Heart left ventricle (tissue), 16 donors: ENCODE measurements around the gene GAS7. TPM values are rescaled to one million over a fixed set of nuclear protein-coding genes. Genes with fewer than 3 reads are reported as not detected.

Experiments used
- ATAC-seq, 4 donors: fragments of 200-7000 bp; cut with Tn5 transposase; one replicate each; pipeline ENCODE4 v1.9.1; 2020 to 2022; ENCODE audit warnings: moderate library complexity in 4 of 4, mild to moderate bottlenecking in 3 of 4, moderate number of reproducible peaks in 1 of 4
- DNase-seq, 5 donors: peaks; one replicate each; pipeline ENCODE4 v3.0.0-alpha.2; 2020
- H3K27ac ChIP-seq, 12 donors: fragments of 200-600 bp; sonication (generic) in 4 of 12; one replicate each; pipeline versions ENCODE4 v1.5.0 to v1.8.0; 2016 to 2022; ENCODE audit warnings: mild to moderate bottlenecking in 2 of 12
- H3K27me3 ChIP-seq, 9 donors: fragments of 200-600 bp; sonication (generic) in 2 of 9; one replicate each; pipeline versions ENCODE4 v1.5.1 to v1.8.0; 2016 to 2022; ENCODE audit warnings: mild to moderate bottlenecking in 3 of 9
- H3K36me3 ChIP-seq, 9 donors: fragments of 200-600 bp; sonication (generic) in 2 of 9; one replicate each; pipeline versions ENCODE4 v1.5.0 to v1.8.0; 2018 to 2022; ENCODE audit warnings: mild to moderate bottlenecking in 2 of 9
- H3K4me1 ChIP-seq, 12 donors: fragments of 200-600 bp; sonication (generic) in 4 of 12; one replicate each; pipeline versions ENCODE4 v1.5.0 to v1.8.0; 2016 to 2022; ENCODE audit warnings: mild to moderate bottlenecking in 3 of 12
- H3K4me3 ChIP-seq, 12 donors: fragments of 200-600 bp; sonication (generic) in 4 of 12; one replicate each; pipeline versions ENCODE4 v1.5.0 to v1.8.0; 2017 to 2022; ENCODE audit warnings: mild to moderate bottlenecking in 9 of 12, moderate library complexity in 4 of 12
- H3K9me3 ChIP-seq, 12 donors: fragments of 200-600 bp; sonication (generic) in 4 of 12; one replicate each; pipeline versions ENCODE4 v1.5.0 to v1.8.0; 2016 to 2022; ENCODE audit warnings: mild to moderate bottlenecking in 1 of 12
- POLR2A ChIP-seq, 2 donors: fragments of 450-650 bp; IDR thresholded peaks; one replicate each; pipeline ENCODE4 v1.6.1; 2017; ENCODE audit warnings: antibody characterized with exemption in 2 of 2, mild to moderate bottlenecking in 2 of 2, moderate library complexity in 2 of 2
- WGBS, 4 donors: extraction: QIAGEN DNeasy Blood & Tissue Kit in 2 of 4; methylation state at CpG; one replicate each; pipeline versions ENCODE4 v1.1.5 to v1.1.7; 2013 to 2018; 5-methylcytosine and 5-hydroxymethylcytosine counted together
- intact Hi-C, 10 donors: fragments of 100-400 bp; cut with DNase I; formaldehyde crosslinking; loops; one replicate each; pipeline versions ENCODE4 v1.11.1 to v1.14.2; 2022
- polyA plus RNA-seq, 2 donors: library from polyadenylated mRNA; stranded (reverse); fragments of 200-250 nt; gene quantifications; one replicate each; pipeline ENCODE4 v1.2.3, GENCODE V29; 2013
- total RNA-seq, 9 donors: library from RNA; depleted of rRNA in 2 of 9; stranded (reverse); fragments of >200 nt in 2 of 9; fragmentation: NEBNext Ultra II Directional in 3 of 9; extraction: Animal tissue kit (Norgen Biotek cat#: 25700) in 3 of 9; gene quantifications; one replicate each; pipeline versions ENCODE4 v1.1.0 to v1.2.4, GENCODE V29; 2016 to 2023
- TF ChIP-seq, protein P1 (sequence below), 12 donors: fragments of 200-600 bp; sonication (generic) in 4 of 12; IDR thresholded peaks; one replicate each; pipeline versions ENCODE4 v1.5.0 to v1.8.0; 2018 to 2022; ENCODE audit warnings: antibody characterized with exemption in 12 of 12, mild to moderate bottlenecking in 5 of 12
- donor health status: ischemic (EF 13 %, LVEDD 7.1; RV severe dilation, severe dysfunction).
- donor health status: healthy with polysubstance abuse.
- donor health status: DM: no; HTN: yes; CAD: no.
- donor health status: DM: no; HTN: no; CAD: no.
- donor health status: ischemic (EF 25% LVEDD 6.9; RV normal size, moderate dysfunction).
- donor health status: ischemic (EF 25% LVEDD 5.7; RV mildly dilated, moderate dysfunction).
- donor health status: healthy.
- donor health status: DM: yes; HTN: yes; CAD: no.
- donor health status: ischemic (EF 35%, LVEDD 5.7; RV mildly dilated, moderate dysfunction).
- donor health status: nonischemic (EF 11% LVEDD 7.7; RV severe dilation, severe dysfunction).
- donor health status: DM: yes; HTN: yes; CAD: no.
- donor health status: PGD.
- donor health status: ischemic (EF 29% LVEDD 5.4; RV normal size, mild dysfunction).
- donor health status: nonischemic (EF 23%, LVEDD 6.1; RV moderate dilation, normal function).

The GAS7 gene
- total and polyA plus RNA-seq, 11 donors = 19.4 to 86.5 (median 65.1) TPM

DNA sequence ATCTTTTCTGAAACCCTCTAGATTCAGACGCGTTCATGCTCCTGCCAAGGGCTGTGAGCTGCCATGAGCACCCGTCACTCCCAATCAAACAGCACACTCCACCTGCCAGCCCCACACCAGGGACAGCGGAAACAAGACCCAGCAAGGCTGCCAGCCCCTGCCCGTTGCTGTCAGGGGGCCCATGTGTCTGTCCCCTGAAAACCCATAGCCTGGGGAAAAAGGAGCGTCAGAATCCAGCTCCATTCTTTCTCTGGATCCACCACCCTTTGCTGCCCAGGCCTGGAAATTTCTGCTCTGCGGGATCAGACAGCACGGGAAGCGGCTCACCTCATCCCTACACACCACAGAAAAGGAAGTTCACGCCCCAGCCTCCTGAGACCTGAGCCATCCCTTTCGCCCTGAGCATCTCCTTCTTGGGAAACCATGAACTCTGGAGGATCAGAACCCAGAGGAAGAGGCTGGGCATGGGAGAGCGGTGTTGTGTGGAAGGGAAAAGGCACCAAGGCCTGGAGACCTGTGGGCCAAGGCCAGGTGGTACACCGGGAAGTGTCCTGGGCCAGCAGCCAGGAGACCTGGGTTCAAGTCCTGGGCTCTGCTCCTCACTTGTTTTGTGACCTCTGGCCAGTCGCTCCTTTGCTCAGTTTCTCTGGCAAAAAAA lies 241.8 kb downstream of the GAS7 start:
- ATAC-seq = no peak
- intact Hi-C loops = no loop called here
- no peaks in the 10 kb centered on the region for H3K9me3 ChIP-seq
- TF ChIP-seq POLR2A (IDR thresholded peaks at IDR 0.05) = no peak
- TF ChIP-seq, protein P1, sequence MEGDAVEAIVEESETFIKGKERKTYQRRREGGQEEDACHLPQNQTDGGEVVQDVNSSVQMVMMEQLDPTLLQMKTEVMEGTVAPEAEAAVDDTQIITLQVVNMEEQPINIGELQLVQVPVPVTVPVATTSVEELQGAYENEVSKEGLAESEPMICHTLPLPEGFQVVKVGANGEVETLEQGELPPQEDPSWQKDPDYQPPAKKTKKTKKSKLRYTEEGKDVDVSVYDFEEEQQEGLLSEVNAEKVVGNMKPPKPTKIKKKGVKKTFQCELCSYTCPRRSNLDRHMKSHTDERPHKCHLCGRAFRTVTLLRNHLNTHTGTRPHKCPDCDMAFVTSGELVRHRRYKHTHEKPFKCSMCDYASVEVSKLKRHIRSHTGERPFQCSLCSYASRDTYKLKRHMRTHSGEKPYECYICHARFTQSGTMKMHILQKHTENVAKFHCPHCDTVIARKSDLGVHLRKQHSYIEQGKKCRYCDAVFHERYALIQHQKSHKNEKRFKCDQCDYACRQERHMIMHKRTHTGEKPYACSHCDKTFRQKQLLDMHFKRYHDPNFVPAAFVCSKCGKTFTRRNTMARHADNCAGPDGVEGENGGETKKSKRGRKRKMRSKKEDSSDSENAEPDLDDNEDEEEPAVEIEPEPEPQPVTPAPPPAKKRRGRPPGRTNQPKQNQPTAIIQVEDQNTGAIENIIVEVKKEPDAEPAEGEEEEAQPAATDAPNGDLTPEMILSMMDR (IDR thresholded peaks at IDR 0.05) = no peak
- H3K4me1 ChIP-seq = peaks cover 0 to 10% (median 7%) of the 10 kb centered on the region in 12 donors
- 63 to 73% (median 67%) methylated on average over 11 to 14 of the region's 14 CpGs for WGBS, 4 donors
- H3K4me3 ChIP-seq = no peak overlapping the region
- H3K36me3 ChIP-seq = peaks cover 0 to 16% (median 0%) of the 10 kb centered on the region in 9 donors
- H3K27ac ChIP-seq = no peak overlapping the region
- H3K27me3 ChIP-seq = peaks cover 0 to 6% (median 0%) of the 10 kb centered on the region in 9 donors
- DNase-seq = peak in 1 of 5 donors; percentile 20

DNA sequence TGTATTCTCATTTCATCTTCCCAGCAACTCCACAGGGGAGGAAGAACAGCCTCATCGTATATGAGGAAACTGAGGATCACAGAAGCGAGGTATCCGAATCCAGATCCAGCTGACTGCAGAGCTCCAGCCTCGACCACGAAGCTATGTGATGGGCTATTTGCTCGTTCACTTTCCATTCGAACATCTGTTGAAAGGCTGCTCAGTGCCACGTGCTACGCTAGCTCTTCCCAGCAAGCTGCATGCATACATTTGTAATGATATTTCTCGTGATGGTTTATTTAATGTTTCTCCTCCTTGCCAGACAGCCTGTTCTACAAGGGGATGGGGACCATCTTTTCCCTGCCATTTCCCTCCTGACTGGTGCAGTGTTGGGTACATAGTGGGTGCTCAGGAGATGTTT lies 244.9 kb downstream of the GAS7 start:
- TF ChIP-seq POLR2A (IDR thresholded peaks at IDR 0.05) = no peak
- TF ChIP-seq, protein P1 (IDR thresholded peaks at IDR 0.05) = no peak
- 75 to 85% (median 79%) methylated on average over 10 of the region's 10 CpGs for WGBS, 4 donors
- no peaks in the 10 kb centered on the region for H3K9me3 ChIP-seq
- peaks cover 0 to 3% (median 0%) of the 10 kb centered on the region in 12 donors for H3K4me1 ChIP-seq
- DNase-seq = peak in 1 of 5 donors; percentile 2
- no peak overlapping the region for H3K4me3 ChIP-seq
- intact Hi-C loops = no loop called here
- H3K36me3 ChIP-seq = peaks cover 0 to 13% (median 0%) of the 10 kb centered on the region in 9 donors
- peaks cover 0 to 5% (median 0%) of the 10 kb centered on the region in 9 donors for H3K27me3 ChIP-seq
- no peak for ATAC-seq
- no peak overlapping the region for H3K27ac ChIP-seq

DNA sequence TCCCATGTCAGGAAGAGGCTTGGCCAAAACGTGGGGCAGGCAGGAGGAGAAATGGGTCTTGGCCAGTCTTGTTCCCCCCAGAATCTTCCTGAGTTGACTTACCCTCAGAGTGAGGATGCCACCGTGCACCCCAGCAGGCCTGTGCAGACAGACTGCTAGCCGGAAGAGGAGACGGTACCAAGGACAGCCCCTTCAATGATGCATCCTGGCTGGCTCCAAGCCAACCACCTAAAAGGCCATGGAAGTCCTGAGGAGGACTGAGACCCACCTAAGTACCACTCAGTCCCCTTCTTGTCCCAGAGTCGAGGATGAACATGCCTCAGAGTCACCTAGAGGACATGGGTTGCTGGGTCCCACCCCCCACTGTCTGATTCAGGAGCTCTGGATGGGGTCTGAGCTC lies 246.6 kb downstream of the GAS7 start:
- Histone ChIP-seq H3K9me3 (no peaks in the 10 kb centered on the region), H3K27me3 (no peaks in the 10 kb centered on the region), H3K4me3 (no peak overlapping the region), H3K36me3 (peaks cover 0 to 13% (median 0%) of the 10 kb centered on the region in 9 donors), H3K27ac (no peak overlapping the region), H3K4me1 (peaks cover 0 to 3% (median 0%) of the 10 kb centered on the region in 12 donors)
- intact Hi-C loops = no loop called here
- ATAC-seq (peak in 2 of 4 donors; percentile 16 to 17), DNase-seq (peak in 1 of 5 donors; percentile 29)
- TF ChIP-seq, protein P1 (IDR thresholded peaks at IDR 0.05) = no peak
- no peak for TF ChIP-seq POLR2A (IDR thresholded peaks at IDR 0.05)
- 61 to 76% (median 72%) methylated on average over 5 of the region's 5 CpGs for WGBS, 4 donors

DNA sequence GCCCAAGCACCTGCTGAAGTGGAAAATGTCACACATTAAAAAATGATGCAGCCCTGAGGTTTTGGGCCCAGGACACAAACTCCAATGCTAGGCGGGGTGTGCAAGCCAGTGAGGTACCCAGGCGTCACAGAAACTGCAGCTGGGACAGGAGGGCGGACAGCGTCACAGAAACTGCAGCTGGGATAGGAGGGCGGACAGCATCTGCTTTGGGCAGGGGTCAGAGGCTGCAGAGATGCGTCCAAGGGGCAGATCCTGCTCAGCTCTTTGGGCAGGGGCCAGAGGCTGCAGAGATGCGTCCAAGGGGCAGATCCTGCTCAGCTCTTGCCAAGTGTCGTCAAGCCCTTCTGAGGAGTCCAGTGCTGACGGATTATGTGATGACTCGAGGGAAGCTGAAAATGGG lies 249.5 kb downstream of the GAS7 start:
- 72 to 74% (median 73%) methylated on average over 10 of the region's 10 CpGs for WGBS, 4 donors
- Histone ChIP-seq H3K27me3 (no peaks in the 10 kb centered on the region), H3K27ac (peak overlapping the region in 1 of 12 donors; percentile 19), H3K4me3 (no peak overlapping the region), H3K9me3 (no peaks in the 10 kb centered on the region), H3K4me1 (peaks cover 0 to 3% (median 0%) of the 10 kb centered on the region in 12 donors), H3K36me3 (peaks cover 0 to 42% (median 26%) of the 10 kb centered on the region in 9 donors)
- intact Hi-C loops = no loop called here
- peak in 3 of 4 donors; percentile 12 to 45 (median 17) for ATAC-seq
- no peak for TF ChIP-seq POLR2A (IDR thresholded peaks at IDR 0.05)
- TF ChIP-seq, protein P1 (IDR thresholded peaks at IDR 0.05) = no peak
- DNase-seq = peak in 2 of 5 donors; percentile 10 to 24
